ENCODE measurements around the gene RPH3AL. TPM values are rescaled to one million over a fixed set of nuclear protein-coding genes. Genes with fewer than 3 reads are reported as not detected.

Gene RPH3AL
- total and polyA plus RNA-seq, 4 experiments from 2014 or later = 1.7 to 5.9 (median 4.0) TPM

GRCh38 chr17:307295-307691 is 45.3 kb downstream of the RPH3AL start:
- intact Hi-C loops (cut with micrococcal nuclease) = no loop called here
- peaks cover 0 to 5% of the 10 kb centered on the region in 2 donors for H3K27me3 Mint-ChIP-seq
- H3K4me3 Mint-ChIP-seq = no peak overlapping the region
- no peaks in the 10 kb centered on the region for H3K27me3 ChIP-seq (ENCODE audit: insufficient read depth, low read length)
- ChIA-PET POLR2A (ENCODE audit: partially characterized antibody) (no interaction called here), CTCF (ENCODE audit: partially characterized antibody) (no interaction called here)
- H3K27ac ChIP-seq (ENCODE audit: low read depth, low read length) = no peak overlapping the region
- no peak overlapping the region for H3K4me3 ChIP-seq (ENCODE audit: low read length in 2 of 2)
- no peaks in the 10 kb centered on the region for H3K36me3 ChIP-seq (ENCODE audit: insufficient read depth, low read length)
- no peaks in the 10 kb centered on the region for H3K4me1 Mint-ChIP-seq
- no peaks in the 10 kb centered on the region for H3K9me3 ChIP-seq (ENCODE audit: control insufficient read depth in 1 of 2, low read length in 2 of 2)
- H3K4me1 ChIP-seq (ENCODE audit: insufficient read depth, low read length) = no peaks in the 10 kb centered on the region
- no peak for DNase-seq
- no peaks in the 10 kb centered on the region for H3K9me3 Mint-ChIP-seq
- H3K36me3 Mint-ChIP-seq = no peaks in the 10 kb centered on the region
- H3K27ac Mint-ChIP-seq = no peak overlapping the region

- Mint-ChIP-seq H3K9me3 (no peaks in the 10 kb centered on the region), H3K27me3 (peaks cover 0 to 5% of the 10 kb centered on the region in 2 donors), H3K4me1 (no peaks in the 10 kb centered on the region), H3K27ac (peak overlapping the region in 1 of 7 donors; percentile 42), H3K4me3 (no peak overlapping the region), H3K36me3 (no peaks in the 10 kb centered on the region)
- H3K4me1 ChIP-seq (ENCODE audit: insufficient read depth, low read length) = no peaks in the 10 kb centered on the region
- intact Hi-C loops (cut with micrococcal nuclease) = no loop called here
- H3K9me3 ChIP-seq (ENCODE audit: control insufficient read depth in 1 of 2, low read length in 2 of 2) = no peaks in the 10 kb centered on the region
- no peak overlapping the region for H3K4me3 ChIP-seq (ENCODE audit: low read length in 2 of 2)
- no peaks in the 10 kb centered on the region for H3K27me3 ChIP-seq (ENCODE audit: insufficient read depth, low read length)
- H3K36me3 ChIP-seq (ENCODE audit: insufficient read depth, low read length) = no peaks in the 10 kb centered on the region
- H3K27ac ChIP-seq (ENCODE audit: low read depth, low read length) = no peak overlapping the region
- CTCF ChIA-PET (ENCODE audit: partially characterized antibody) = no interaction called here
- DNase-seq = no peak
- POLR2A ChIA-PET (ENCODE audit: partially characterized antibody) = no interaction called here
Observed at GRCh38 chr17:306536-307294, 45.9 kb downstream of the RPH3AL start.

GRCh38 chr17:306116-306515 is 46.5 kb downstream of the RPH3AL start:
- Histone ChIP-seq H3K27ac (ENCODE audit: low read depth, low read length) (no peak overlapping the region), H3K4me1 (ENCODE audit: insufficient read depth, low read length) (no peaks in the 10 kb centered on the region), H3K36me3 (ENCODE audit: insufficient read depth, low read length) (no peaks in the 10 kb centered on the region), H3K9me3 (ENCODE audit: control insufficient read depth in 1 of 2, low read length in 2 of 2) (no peaks in the 10 kb centered on the region), H3K4me3 (ENCODE audit: low read length in 2 of 2) (no peak overlapping the region), H3K27me3 (ENCODE audit: insufficient read depth, low read length) (no peaks in the 10 kb centered on the region)
- ChIA-PET POLR2A (ENCODE audit: partially characterized antibody) (no interaction called here), CTCF (ENCODE audit: partially characterized antibody) (no interaction called here)
- Mint-ChIP-seq H3K27me3 (peaks cover 0 to 6% of the 10 kb centered on the region in 2 donors), H3K9me3 (no peaks in the 10 kb centered on the region), H3K4me3 (no peak overlapping the region), H3K27ac (no peak overlapping the region), H3K36me3 (no peaks in the 10 kb centered on the region), H3K4me1 (no peaks in the 10 kb centered on the region)
- intact Hi-C loops (cut with micrococcal nuclease) = no loop called here
- DNase-seq = no peak

- H3K27me3 Mint-ChIP-seq = peaks cover 0 to 8% of the 10 kb centered on the region in 2 donors
- no peaks in the 10 kb centered on the region for H3K27me3 ChIP-seq (ENCODE audit: insufficient read depth, low read length)
- no peaks in the 10 kb centered on the region for H3K4me1 ChIP-seq (ENCODE audit: insufficient read depth, low read length)
- intact Hi-C loops (cut with micrococcal nuclease) = no loop called here
- CTCF ChIA-PET (ENCODE audit: partially characterized antibody) = no interaction called here
- H3K9me3 Mint-ChIP-seq = no peaks in the 10 kb centered on the region
- no peak overlapping the region for H3K27ac ChIP-seq (ENCODE audit: low read depth, low read length)
- no peaks in the 10 kb centered on the region for H3K36me3 Mint-ChIP-seq
- DNase-seq = no peak
- no peak overlapping the region for H3K27ac Mint-ChIP-seq
- no peaks in the 10 kb centered on the region for H3K4me1 Mint-ChIP-seq
- POLR2A ChIA-PET (ENCODE audit: partially characterized antibody) = no interaction called here
- no peak overlapping the region for H3K4me3 ChIP-seq (ENCODE audit: low read length in 2 of 2)
- no peak overlapping the region for H3K4me3 Mint-ChIP-seq
- no peaks in the 10 kb centered on the region for H3K9me3 ChIP-seq (ENCODE audit: control insufficient read depth in 1 of 2, low read length in 2 of 2)
- H3K36me3 ChIP-seq (ENCODE audit: insufficient read depth, low read length) = no peaks in the 10 kb centered on the region
Observed at GRCh38 chr17:305090-305976, 47.3 kb downstream of the RPH3AL start.

DNA sequence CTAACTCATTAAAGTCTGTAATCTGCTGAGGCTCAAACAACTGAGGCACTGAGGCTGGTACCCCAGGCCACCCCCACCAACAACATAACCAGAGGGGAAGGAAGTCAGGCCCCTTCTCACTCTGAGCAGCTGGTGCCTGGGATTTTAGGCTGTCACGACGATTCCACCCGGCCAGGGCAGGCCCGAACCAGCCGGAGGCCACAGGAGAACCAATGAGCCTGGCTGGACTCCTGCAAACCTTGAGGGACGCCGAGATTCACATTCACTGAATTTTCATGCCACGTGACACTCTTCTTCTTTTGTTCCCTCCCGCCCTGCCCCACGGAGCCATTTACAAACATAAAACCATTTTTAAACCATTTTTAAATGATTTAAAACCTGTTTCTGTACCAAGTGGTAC is 48.1 kb downstream of the RPH3AL start:
- intact Hi-C loops (cut with micrococcal nuclease) = no loop called here
- no peak overlapping the region for H3K27ac ChIP-seq (ENCODE audit: low read depth, low read length)
- POLR2A ChIA-PET (ENCODE audit: partially characterized antibody) = no interaction called here
- Mint-ChIP-seq H3K36me3 (no peaks in the 10 kb centered on the region), H3K27ac (no peak overlapping the region), H3K4me1 (no peaks in the 10 kb centered on the region), H3K27me3 (peaks cover 0 to 8% of the 10 kb centered on the region in 2 donors), H3K4me3 (no peak overlapping the region), H3K9me3 (no peaks in the 10 kb centered on the region)
- H3K27me3 ChIP-seq (ENCODE audit: insufficient read depth, low read length) = no peaks in the 10 kb centered on the region
- no peaks in the 10 kb centered on the region for H3K4me1 ChIP-seq (ENCODE audit: insufficient read depth, low read length)
- no peaks in the 10 kb centered on the region for H3K36me3 ChIP-seq (ENCODE audit: insufficient read depth, low read length)
- CTCF ChIA-PET (ENCODE audit: partially characterized antibody) = no interaction called here
- no peak for DNase-seq
- no peaks in the 10 kb centered on the region for H3K9me3 ChIP-seq (ENCODE audit: control insufficient read depth in 1 of 2, low read length in 2 of 2)
- no peak overlapping the region for H3K4me3 ChIP-seq (ENCODE audit: low read length in 2 of 2)

DNA sequence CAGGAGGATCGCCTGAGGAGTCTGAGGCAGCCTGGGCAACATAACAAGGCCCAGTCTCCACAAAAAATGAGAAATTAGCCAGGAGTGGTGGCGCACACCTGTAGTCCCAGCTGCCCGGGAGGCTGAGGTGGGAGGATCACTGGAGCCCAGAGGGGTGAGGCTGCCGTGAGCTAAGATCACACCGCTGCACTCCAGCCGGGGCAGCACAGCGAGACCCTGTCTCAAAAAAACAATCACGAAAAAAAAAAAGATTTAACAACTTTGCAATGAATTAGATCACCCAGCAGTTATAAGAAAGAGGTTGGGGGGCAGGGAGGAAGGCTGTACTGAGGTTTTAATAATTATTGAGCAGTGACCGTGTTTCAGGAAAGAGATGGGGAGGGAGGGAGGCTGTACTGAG is 49.4 kb downstream of the RPH3AL start:
- Mint-ChIP-seq H3K9me3 (no peaks in the 10 kb centered on the region), H3K27ac (no peak overlapping the region), H3K27me3 (peaks cover 2 to 8% of the 10 kb centered on the region in 2 donors), H3K4me3 (no peak overlapping the region), H3K36me3 (no peaks in the 10 kb centered on the region), H3K4me1 (no peaks in the 10 kb centered on the region)
- intact Hi-C loops (cut with micrococcal nuclease) = no loop called here
- Histone ChIP-seq H3K36me3 (ENCODE audit: insufficient read depth, low read length) (no peaks in the 10 kb centered on the region), H3K4me3 (ENCODE audit: low read length in 2 of 2) (no peak overlapping the region), H3K4me1 (ENCODE audit: insufficient read depth, low read length) (no peaks in the 10 kb centered on the region), H3K27me3 (ENCODE audit: insufficient read depth, low read length) (no peaks in the 10 kb centered on the region), H3K9me3 (ENCODE audit: control insufficient read depth in 1 of 2, low read length in 2 of 2) (no peaks in the 10 kb centered on the region), H3K27ac (ENCODE audit: low read depth, low read length) (no peak overlapping the region)
- DNase-seq = no peak
- CTCF ChIA-PET (ENCODE audit: partially characterized antibody) = no interaction called here
- POLR2A ChIA-PET (ENCODE audit: partially characterized antibody) = no interaction called here

DNA sequence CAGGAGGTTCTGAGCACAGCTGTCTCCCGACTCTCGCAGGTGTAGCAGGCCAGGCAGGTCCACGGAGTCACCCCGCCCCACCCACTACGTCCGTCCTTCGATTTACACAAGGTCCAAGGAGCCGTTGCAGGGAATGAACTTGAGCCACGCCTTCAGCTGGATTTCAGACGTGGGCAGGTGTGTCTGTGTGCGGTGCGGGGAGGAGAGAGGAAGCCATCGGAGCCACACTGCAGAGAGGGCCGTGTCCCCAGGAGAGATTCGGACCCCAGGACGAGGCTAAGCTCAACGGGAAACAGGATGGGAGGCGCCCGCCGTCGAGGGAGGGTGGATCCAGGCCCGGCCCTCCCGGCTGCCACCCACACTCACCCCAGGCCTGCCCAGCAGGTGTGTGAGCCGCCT is 50.3 kb downstream of the RPH3AL start:
- ChIA-PET POLR2A (ENCODE audit: partially characterized antibody) (no interaction called here), CTCF (ENCODE audit: partially characterized antibody) (no interaction called here)
- Histone ChIP-seq H3K9me3 (ENCODE audit: control insufficient read depth in 1 of 2, low read length in 2 of 2) (no peaks in the 10 kb centered on the region), H3K4me3 (ENCODE audit: low read length in 2 of 2) (no peak overlapping the region), H3K4me1 (ENCODE audit: insufficient read depth, low read length) (no peaks in the 10 kb centered on the region), H3K27ac (ENCODE audit: low read depth, low read length) (no peak overlapping the region), H3K36me3 (ENCODE audit: insufficient read depth, low read length) (no peaks in the 10 kb centered on the region), H3K27me3 (ENCODE audit: insufficient read depth, low read length) (no peaks in the 10 kb centered on the region)
- no peak for DNase-seq
- Mint-ChIP-seq H3K4me3 (no peak overlapping the region), H3K4me1 (no peaks in the 10 kb centered on the region), H3K27ac (no peak overlapping the region), H3K9me3 (no peaks in the 10 kb centered on the region), H3K36me3 (no peaks in the 10 kb centered on the region), H3K27me3 (peaks cover 2 to 8% of the 10 kb centered on the region in 2 donors)
- intact Hi-C loops (cut with micrococcal nuclease) = no loop called here

Data from CD4-positive, alpha-beta memory T cell (primary cell).